GM19397 (cell line): Measurements from ENCODE around the gene CYTIP.

Source experiments
- ATAC-seq: cut with Tn5 transposase; IDR thresholded peaks from one replicate; pipeline ENCODE4 v1.9.1; 2021; ENCODE audit warnings: mild to moderate bottlenecking, moderate library complexity; ENCODE audit not compliant: unreplicated experiment

The CYTIP gene

DNA sequence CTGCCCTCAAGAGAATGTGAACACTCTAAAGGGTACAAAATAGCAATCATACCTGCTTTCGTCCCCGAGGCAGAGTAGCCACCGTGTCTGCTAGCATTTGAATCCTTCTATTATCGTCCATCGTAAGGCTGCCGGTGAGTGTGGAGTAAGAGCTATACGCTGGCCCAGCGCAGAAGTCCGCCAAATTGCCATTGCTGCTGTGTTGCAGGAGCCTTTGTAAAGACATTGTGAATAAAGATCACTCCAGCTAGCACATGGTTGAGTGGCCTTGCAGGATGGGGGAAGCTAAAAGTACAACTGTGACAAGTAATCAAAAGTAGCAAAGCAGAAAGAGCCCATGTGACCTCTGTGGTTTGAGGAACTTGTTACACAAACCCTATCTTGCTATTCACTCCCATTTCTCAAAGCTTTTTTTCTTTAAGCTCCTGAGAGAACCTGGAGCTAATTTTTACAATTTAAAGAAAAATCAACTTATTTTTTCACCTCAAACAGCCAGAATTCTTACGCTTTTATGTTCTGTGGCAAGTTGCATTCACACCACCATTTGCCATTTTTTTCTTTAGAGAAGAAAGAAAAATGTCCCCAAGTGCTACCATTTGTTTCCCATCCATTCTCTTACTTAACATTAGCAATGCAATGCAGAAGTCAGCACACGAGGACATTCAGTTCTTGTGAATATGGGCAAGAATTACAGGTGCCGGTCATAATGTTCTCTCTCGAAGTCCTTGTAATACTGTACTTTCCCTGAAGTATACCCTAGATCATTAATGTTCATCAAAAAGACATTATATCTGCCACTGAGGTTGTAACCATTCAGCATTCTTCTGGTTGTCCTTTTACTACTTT is at the start of gene CYTIP:
CYTIP (minus strand) TSS at position 295 of the 846 bp plus-strand sequence; CDS start at position 226, 69 bp downstream.
- peak; percentile 40 for ATAC-seq

DNA sequence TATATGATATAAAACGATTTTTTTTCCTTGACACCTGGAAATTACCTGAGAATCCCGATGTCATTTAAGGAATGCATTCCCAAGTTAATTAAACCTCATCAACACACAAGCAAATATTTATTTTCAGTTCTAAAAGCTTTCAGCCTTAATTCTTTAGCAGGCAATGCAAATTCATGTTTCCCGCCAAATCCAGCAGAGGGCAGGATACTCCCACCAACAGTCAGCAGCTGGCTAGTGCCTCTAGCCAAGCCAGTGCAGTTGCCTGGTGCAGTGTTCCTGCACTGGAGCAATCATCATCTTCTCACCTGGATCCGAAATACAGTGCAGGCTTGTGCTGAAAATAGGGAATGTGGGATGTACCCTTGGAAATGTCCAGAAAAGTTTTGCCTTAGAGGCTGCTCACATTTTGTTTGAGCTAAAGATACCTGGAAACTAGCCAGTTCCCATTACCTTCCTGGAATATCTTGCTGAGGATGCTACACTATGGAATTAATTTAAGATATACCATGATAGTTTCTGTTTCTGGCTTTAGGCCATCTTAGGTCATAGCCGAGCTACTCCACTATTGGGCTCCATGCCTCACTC is 48.4 kb upstream of the CYTIP start:
- ATAC-seq = peak; percentile 96

DNA sequence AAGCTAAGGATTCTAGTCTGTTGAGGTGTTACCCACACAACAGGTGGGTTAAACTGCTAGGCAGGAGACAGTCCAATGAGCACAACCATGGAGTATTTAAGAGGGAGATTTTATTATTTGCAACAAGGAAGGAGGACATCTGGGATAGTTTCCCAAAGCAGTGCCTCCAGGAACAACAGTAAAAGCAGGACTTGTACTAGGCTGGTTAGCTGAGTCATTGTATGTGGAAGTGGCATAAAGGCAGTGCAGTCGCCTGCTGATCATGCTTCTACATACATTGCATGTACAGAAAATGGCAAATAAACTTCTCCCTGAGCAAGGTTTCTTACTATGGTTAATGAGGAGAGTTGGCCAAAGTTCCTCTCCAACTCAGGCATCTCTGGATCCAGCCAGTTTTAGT is 46.1 kb upstream of the CYTIP start:
- ATAC-seq = no peak

DNA sequence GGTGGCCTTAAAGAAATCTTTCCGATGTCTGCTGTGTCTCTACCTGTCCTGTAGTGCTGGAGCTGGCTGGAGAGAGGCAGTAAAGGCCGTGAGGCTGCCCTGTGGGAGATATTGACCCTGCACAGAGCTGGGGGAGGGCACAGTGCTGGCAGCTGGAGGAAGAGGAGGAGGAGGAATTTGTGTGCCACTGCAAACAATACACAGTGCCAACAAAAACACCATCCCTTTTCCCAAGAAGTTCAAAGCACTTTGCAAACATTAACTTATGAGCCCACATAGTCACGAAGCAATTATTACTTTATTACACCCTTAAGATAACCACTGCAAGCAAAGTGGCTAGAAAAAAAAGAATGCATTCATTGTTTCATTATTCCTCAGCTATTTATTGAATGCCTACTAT is 45.0 kb upstream of the CYTIP start:
- ATAC-seq = no peak

DNA sequence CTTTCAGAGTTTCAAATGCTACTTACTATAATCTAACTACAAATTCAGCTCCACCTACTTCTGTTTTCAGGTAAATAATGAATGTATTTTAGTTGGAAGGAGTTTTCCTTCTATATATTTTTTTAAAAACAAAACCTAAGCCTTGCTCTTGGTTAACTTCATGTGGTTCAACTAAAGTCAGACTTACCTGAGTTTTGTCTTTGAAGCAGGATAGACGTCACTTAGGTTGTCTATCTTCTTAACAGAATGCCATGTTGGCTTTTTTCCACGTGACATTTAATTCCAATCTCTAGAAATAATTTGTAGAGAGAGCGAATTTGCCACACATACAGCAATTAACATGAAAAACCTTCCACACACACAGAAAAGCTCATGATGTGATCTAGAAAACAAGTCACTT is 43.9 kb upstream of the CYTIP start:
- no peak for ATAC-seq

DNA sequence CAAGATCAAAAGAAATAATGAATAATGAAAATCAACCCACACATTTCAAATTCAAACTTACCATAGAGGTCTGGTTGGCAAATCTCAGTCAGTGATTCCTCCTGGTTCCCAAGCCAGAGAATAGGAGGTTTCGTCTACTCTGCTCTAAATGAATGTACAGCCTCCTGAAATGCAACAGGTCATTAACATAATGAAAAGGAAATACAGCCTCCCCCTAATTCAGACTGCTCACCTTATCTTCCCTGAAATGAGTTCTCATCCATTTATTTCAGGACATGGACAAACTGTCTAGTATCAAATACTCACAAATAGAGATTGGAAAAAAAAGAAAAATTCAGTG is 43.4 kb upstream of the CYTIP start:
- ATAC-seq = no peak

DNA sequence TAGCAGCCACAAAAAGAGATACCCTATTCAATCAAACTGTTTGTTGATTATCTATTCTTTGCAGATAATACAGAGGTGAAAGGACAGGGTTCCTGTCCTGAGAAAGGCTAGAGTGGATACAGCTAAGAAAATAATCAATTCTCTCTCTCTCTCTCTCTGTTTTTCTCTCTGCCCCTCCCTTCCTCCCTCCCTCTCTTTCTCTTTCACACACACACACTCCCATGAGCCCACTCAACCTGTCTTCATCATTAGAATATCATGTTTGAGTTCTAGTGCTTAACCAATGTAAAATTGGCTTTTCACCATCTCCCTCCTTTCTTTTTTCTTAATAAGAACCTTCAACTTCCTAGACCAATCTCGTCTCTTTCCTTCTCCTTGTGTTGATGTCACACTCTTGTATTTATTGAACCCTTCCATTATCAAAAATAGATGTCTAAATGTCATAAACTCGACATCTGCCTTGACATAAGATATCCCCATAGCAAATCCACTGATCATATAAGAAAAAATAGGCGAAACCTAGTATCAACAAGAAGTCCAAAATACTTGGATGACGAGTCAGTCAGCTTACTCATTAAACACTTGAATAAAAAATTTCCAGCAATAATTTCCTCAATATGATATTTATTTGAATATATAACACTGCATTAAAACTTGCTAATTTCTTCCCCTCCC is 42.8 kb upstream of the CYTIP start:
- ATAC-seq = no peak

DNA sequence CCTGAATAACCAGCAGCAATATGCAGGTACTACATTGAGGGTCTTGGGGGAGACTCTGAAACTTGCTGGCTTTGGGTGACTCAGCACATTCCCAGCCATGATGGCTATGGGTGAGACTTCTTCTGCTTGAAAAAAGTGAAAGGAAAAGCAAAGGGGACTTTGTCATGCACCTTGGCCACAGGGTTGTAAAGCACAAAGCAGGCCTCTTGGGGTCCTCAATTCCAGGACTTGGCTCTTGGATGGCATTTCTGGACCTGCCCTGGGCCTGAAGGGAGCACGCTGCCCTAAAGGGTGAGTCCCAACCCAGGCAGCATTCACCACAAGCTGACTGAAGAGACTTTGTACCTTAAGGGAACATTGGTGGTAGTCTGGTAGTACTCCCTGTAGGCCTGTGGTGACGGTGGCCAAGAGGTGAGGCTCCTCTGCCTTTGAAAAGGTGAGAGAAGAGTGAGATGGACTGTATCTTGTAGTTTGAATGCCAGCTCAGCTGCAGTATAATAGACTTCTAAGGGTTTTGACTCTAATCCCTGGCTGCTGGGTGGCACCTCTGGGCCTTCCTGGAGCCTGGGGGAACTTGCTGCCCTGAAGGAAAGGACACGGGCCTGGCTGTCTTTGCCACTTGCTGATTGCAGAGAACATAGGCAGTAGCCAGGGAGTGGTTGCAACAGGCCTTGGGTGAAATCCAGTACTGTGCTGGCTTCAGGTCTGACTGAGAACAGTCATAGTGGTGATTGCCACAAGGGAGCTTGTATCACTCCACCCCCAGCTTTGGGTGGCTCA is 36.5 kb upstream of the CYTIP start:
- peak; percentile 63 for ATAC-seq

DNA sequence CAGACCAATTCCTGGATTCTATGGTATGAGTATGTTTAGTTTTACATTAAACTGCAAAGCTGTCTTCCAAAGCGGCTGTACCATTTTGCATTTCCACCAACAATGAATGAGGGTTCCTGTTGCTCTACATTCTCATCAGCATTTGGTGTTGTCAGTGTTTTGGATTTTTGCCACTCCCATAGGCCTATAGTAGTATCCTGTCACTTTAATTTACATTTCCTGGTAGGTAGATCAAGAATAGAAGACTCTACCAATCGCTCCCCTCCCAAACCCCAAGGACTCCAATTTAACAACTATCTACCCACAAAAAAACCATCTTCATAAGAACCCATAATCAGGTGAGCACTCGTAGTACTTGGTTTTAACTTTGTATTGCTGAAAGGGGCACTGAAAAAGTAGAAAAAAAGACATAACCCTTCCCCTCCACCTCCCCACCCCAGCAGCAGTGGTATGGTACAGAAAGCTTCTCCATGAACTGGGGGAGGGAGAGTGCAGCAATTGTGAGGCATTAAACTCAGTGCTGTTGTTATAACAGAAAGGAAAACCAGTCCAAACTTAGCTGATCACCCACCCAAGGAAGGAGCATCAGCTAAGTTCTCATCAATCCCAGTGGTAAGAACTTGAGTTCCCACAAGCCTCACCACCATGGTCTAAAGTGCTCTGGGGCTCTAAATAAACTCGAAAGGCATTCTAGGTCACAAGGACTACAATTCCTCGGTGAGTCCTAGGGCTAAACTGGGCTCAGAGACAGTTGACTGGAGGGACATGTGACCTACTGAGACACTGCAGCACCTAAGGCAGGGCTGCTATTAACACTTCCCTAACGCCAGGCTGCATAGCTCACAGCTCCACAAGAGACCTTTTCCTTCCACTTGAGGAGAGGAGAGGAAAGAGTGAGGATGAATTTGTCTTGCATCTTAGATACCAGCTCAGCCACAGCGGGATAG is 35.5 kb upstream of the CYTIP start:
- ATAC-seq = peak; percentile 31

DNA sequence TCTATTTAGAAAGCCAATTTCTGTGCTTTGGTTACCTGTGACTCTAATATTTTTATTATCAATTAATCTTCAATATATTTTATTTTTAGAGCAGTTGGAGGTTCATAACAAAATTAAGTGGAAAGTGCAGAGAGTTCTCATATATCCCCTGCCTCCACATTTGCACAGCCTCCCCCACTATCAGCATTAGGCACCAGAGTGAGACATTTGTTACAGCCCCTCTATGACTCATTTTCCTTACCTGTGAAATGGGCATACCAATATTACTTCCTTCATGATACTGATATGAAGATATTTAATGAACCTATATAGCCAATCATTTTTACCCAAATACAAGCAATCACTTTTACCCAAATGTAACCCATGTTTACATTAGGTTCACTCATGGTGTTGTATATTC is 34.0 kb upstream of the CYTIP start:
- no peak for ATAC-seq

DNA sequence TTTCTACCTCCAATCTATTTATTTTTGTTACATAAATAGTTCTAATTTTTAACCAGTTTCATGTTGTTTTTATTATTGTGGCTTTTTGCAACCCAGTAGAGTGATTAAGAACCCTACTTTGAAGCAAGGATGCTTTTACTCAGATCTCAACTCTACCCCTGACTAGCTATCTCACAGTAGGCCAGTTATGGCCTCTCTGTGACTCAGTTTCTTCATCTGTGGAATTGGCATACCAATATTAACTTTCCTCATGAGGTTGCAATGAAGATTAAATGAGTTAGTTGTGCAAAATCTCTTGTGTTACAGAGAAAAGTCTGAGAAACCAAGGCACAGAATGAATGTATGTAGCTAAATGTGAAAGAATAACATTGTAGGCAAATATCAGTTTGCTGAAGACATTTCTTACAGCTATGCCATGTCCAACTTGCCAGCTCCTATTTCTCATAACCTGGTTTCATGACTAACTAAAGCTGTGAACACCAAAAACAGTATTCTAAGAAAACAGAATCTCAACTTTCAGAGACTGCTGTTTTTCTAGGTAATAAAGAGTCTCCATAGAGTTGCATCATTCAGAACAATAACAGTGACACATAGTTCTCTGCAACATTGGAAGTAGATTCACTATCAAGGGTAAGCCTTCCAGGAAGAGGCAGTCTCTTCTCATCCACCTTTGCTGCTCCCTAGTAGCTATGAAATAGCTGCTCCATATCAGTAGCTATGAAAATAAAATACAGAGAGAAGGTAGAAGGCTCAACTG is 33.2 kb upstream of the CYTIP start:
- no peak for ATAC-seq

DNA sequence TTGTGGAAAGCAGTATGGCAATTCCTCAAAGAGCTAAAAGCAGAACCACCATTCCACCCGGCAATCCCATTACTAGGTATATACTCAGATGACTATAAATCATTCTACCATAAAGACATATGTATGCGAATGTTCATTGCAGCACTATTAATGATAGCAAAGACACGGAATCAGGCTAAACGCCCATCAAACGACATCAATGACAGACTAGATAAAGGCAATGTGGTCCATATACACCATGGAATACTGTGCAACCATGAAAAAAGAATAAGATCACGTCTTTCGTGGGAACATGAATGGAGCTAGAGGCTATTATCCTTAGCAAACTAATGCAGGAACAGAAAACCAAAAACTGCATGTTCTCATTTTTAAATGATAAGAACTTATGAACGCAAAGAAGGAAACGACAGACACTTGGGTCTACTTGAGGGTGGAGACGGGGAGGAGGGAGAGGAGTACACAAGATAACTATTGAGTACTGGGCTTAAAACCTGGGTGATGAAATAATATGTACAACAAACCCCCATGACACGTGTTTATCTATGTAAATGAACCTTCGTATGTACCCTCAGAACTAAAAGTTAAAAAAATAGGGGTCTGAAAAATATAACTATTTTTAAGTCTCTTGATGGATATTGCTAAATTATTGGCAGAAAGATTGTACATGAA is 32.0 kb upstream of the CYTIP start:
- ATAC-seq = no peak

DNA sequence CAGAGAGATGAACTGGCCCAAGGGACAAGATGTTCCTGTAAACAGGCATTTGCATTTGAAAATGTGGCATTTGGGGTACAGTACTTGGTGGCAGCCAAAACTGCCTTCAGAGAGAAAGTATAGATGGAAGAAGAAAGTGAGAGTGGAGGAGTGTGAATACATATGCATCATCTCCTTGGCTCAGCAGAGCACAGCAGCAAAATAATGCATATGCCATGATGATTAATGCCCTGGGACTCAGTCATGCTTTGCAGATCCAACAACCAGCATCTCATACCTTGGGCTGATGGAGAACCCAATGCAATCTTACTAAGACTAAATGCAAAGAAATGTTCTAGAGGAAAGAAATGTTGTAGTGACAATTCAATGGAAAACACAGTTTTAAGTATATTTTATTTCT is 29.7 kb upstream of the CYTIP start:
- no peak for ATAC-seq

DNA sequence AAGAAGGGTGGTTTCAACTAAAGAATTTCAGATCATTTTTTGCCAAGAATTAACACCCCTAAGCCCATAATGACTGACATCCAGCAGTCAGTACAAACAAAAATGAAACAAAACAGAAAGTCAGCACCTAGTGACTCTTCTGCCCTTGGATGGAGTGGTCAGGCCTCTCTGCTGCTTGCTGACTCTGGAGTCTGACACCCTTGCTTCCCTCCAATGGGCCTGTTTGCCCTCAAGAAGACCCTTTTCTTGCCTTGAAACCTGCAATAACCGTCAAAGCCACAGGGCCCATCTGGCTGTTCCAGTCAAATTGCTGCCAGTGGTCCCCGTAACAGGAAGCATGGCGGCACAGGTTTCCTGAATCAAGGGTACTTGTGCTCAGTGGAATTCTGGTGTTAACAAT is 27.2 kb upstream of the CYTIP start:
- no peak for ATAC-seq

DNA sequence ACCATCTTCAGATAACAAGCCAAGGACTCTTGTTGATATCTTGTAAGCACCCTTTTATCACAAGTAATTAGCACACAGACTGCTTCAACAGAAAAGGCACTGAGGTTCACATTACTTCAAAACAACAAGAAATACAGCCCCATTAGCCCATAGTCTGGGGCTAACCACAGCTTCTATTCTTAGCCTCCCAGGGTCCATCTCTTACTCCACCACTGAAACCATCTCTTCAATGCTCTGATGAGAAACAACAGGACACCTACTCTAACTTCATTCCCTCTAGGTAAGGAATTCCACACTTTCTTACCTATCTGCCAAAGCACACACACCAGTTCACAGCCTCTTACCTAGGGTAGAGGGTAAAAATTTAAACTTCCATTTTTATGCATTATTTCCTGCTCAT is 26.4 kb upstream of the CYTIP start:
- peak; percentile 48 for ATAC-seq

DNA sequence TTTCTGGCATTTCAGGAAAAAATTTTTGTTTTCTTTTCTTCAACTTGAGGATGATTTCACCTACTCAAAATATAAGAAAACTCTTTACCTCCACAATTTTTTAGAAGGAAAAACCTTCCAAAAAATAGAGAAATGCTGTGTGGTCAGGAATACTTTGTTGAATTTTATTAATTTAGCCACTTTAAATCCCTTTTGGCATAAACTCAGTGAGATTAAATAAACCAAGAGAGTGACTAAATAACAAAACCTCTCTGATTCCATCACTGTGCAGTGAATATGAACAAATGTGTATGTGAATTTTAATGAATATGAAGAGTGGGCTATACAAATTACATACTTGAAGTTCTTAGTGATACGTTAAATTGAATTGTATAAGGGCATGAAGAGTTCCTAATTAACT is 25.8 kb upstream of the CYTIP start:
- no peak for ATAC-seq

DNA sequence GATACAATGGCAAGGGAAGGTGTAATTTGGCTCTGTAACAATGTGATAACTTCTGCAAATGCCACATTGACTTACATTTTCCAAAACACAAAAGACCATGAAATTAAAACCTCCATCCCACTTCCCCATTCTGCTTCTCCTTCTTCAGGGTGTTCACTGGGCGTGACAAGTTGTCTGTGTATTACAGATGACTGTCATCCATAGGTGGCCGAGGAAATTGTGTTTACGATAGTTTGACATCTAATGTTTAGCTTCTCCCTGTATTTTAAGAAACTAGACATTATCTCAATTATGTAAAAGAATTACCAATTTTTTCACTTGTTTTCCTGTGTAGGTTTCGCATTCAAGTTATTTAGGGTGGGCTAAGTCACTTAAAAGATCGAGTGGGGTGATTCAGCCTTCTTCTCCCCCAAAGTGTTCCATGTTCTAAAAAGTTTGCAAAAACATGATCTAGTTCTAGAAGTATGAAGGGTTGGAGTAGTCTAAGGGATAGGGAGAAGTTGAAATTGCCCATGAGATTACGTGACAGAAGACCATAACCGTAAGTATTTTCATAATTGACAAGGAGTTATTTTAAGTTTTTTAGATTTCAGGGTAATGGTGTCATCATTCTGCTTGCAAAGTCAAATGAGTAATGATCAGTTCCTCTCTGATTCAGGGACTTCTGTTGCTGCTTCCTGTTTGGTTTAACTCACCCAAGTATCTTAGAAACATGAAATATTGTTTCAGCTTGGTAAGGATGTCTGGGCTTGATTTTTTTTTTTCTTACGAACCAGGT is 25.2 kb upstream of the CYTIP start:
- peak; percentile 75 for ATAC-seq

DNA sequence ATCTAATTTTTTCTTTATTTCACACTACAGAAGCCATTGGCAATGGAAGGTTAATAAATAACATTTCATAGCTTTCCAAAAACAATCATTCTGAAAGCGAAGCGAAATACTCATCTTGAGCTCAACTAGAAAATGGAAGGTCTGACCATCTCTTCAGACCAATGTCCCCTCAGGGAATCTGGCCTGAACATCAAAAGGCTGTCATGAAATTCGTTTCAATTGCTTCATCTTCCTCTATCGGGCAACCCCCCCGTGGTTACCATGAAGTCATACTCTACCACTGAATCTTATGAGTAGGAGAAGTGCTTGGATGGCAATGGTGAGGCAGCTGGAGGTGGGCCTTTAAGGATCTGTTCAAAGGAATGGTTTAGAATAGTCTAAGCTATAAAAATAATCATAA is 22.9 kb upstream of the CYTIP start:
- ATAC-seq = peak; percentile 16
